Medulla oblongata (tissue), 1 donor: ENCODE results near the gene CSTB.

Experiments used
- DNase-seq: peaks from one replicate; pipeline ENCODE4 v3.0.0-alpha.2; 2015; ENCODE audit errors: extremely low spot score

CSTB gene

GRCh38 chr21:43749651-43750262, 26.4 kb downstream of the CSTB start:
- DNase-seq = no peak

GRCh38 chr21:43748622-43749021, 27.5 kb downstream of the CSTB start:
- DNase-seq = no peak

- no peak for DNase-seq
Observed at GRCh38 chr21:43745772-43746517, 30.2 kb downstream of the CSTB start.

GRCh38 chr21:43744725-43745124, 31.4 kb downstream of the CSTB start:
- no peak for DNase-seq

- DNase-seq = no peak
Observed at GRCh38 chr21:43743947-43744346, 32.2 kb downstream of the CSTB start.

- no peak for DNase-seq
Observed at GRCh38 chr21:43741423-43742096, 34.5 kb downstream of the CSTB start.

- peak; percentile 82 for DNase-seq
Observed at GRCh38 chr21:43740497-43741156, 35.5 kb downstream of the CSTB start.

- no peak for DNase-seq
Observed at GRCh38 chr21:43739621-43740435, 36.3 kb downstream of the CSTB start.

- no peak for DNase-seq
Observed at GRCh38 chr21:43737158-43737950, 38.8 kb downstream of the CSTB start.

GRCh38 chr21:43736224-43736883, 39.8 kb downstream of the CSTB start:
- DNase-seq = no peak

GRCh38 chr21:43735236-43736091, 40.6 kb downstream of the CSTB start:
- no peak for DNase-seq

GRCh38 chr21:43734928-43735229, 41.2 kb downstream of the CSTB start:
- DNase-seq = no peak

GRCh38 chr21:43734131-43734927, 41.8 kb downstream of the CSTB start:
- DNase-seq = no peak

- DNase-seq = peak; percentile 44
Observed at GRCh38 chr21:43733529-43734071, 42.5 kb downstream of the CSTB start.

- DNase-seq = no peak
Observed at GRCh38 chr21:43733060-43733459, 43.0 kb downstream of the CSTB start.

- DNase-seq = peak; percentile 63
Observed at GRCh38 chr21:43731891-43732711, 44.0 kb downstream of the CSTB start.

- DNase-seq = no peak
Observed at GRCh38 chr21:43731476-43731875, 44.6 kb downstream of the CSTB start.
